Measurements from ENCODE around the gene COL27A1. TPM values are rescaled to one million over a fixed set of nuclear protein-coding genes. Genes with fewer than 3 reads are reported as not detected.

The COL27A1 gene
- total RNA-seq, 1 donor from 2014 or later: 9.3 TPM

GRCh38 chr9:114237781-114238180 lies 82.4 kb downstream of the COL27A1 start:
- intact Hi-C loops (cut with DNase I): loop anchor here (2.0 kb wide), 2 partner anchors 23 to 59 kb away; no protein-coding TSS in a partner anchor
- H3K4me3 ChIP-seq: no peak overlapping the region
- no peak for DNase-seq (ENCODE audit: low spot score in 2 of 2)
- H3K27me3 ChIP-seq: no peaks in the 10 kb centered on the region
- no peak for TF ChIP-seq CTCF (IDR thresholded peaks at IDR 0.05)
- H3K36me3 ChIP-seq: no peaks in the 10 kb centered on the region
- peak overlapping the region; percentile 35 to 70 for H3K27ac ChIP-seq
- peaks cover 11 to 43% of the 10 kb centered on the region in 2 donors for H3K4me1 ChIP-seq
- H3K9me3 ChIP-seq: no peaks in the 10 kb centered on the region

DNA sequence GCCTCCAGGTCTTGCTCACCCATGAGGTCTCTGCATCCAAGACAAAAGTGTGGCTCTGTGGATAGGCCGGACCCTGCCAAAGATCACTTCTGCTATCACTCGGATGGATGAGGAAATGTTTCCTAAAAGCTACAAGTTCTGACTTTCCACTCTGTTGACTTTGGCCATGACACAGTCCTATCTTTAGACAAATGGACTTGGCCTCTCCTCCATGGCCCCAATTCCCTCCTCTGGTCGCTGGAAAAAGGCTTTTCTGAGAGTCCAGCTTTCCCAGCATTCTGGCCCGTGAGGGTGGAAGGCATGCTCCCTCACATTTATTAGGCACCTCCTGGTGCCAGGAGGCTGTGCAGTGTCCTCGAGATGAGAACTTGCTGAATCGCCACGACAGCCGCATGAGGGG lies 83.1 kb downstream of the COL27A1 start:
- Histone ChIP-seq H3K4me3 (peak overlapping the region in 1 of 2 donors; percentile 19), H3K36me3 (no peaks in the 10 kb centered on the region), H3K9me3 (no peaks in the 10 kb centered on the region), H3K4me1 (peaks cover 11 to 39% of the 10 kb centered on the region in 2 donors), H3K27ac (peak overlapping the region; percentile 35 to 70), H3K27me3 (no peaks in the 10 kb centered on the region)
- DNase-seq (ENCODE audit: low spot score in 2 of 2): peak in 1 of 2 donors; percentile 84
- intact Hi-C loops (cut with DNase I): loop anchor here (2.0 kb wide), 2 partner anchors 24 to 60 kb away; no protein-coding TSS in a partner anchor
- no peak for TF ChIP-seq CTCF (IDR thresholded peaks at IDR 0.05)

DNA sequence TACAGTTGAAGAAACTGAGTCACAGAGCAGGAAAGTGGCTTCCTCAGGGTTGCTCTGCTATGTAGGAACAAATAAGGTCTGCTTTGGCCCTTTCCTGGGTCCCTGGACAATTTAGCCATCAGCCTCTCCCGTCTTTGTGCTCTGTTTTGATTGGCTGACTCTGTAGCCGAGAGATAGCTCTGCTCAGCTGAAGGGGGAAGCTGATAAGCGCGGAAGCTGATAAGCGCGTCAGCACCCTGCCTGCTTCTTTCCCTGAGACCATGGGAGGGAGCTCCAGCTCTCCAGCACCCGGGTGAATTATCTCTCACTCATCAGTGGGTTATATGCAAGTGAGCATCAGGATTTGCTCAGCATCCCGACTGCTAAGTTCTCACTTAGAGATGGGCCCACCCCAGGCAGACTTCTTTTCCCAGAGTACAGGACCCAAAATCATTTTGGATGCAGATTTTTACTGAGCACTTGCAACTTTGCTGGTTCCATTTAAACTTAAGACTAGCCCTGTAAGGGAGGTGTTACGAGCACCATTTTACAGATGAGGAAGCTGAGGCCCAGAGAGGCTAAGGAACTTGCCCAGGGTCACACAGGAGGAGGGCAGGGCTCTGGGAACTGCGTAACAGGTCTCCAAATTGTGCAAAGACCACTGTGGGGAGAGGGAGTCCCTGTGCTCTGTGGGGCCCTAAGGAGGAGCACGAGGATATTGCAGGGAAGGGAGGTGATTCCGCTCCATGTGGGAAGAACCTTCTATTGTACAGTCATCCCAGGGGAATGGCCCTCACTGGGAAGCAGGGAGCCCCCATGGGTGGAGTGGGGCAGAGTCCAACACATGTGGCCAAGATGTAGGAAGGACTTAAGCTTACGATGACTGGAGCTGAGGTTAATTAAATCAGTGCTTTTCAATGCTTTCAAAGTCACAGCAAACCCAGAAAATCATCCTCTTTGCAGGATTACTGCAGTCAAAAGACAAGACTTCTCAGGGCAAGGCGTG lies 83.8 kb downstream of the COL27A1 start:
- Histone ChIP-seq H3K36me3 (no peaks in the 10 kb centered on the region), H3K9me3 (no peaks in the 10 kb centered on the region), H3K27me3 (no peaks in the 10 kb centered on the region), H3K27ac (peak overlapping the region; percentile 35 to 70), H3K4me1 (peaks cover 11 to 34% of the 10 kb centered on the region in 2 donors), H3K4me3 (peak overlapping the region in 1 of 2 donors; percentile 19)
- intact Hi-C loops (cut with DNase I): loop anchor here (1.0 to 2.0 kb wide), 4 partner anchors 24 to 84 kb away; partner anchors contain the start of gene COL27A1
- no peak for DNase-seq (ENCODE audit: low spot score in 2 of 2)
- TF ChIP-seq CTCF (IDR thresholded peaks at IDR 0.05): peak in 2 of 3 experiments; percentile 23 to 48

DNA sequence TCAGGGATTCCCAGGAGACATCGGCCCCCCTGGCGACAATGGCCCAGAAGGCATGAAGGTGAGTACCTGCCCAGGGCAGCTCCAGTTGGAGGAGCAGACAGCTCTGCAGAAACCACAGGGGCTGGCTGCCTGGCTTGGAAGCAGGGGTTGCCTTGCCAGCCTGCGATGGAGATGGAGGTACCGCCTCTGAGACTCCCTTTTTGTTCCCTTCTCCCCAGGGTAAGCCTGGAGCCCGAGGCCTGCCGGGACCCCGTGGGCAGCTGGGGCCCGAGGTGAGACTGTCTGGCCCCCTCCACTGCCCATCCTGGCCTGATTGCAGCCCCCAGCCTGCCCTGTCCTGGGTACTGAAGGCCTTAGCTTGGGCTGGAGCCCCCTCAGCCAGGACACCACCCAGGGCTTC lies 84.9 kb downstream of the COL27A1 start:
- Histone ChIP-seq H3K4me1 (peaks cover 11 to 27% of the 10 kb centered on the region in 2 donors), H3K27ac (no peak overlapping the region), H3K4me3 (no peak overlapping the region), H3K36me3 (no peaks in the 10 kb centered on the region), H3K9me3 (no peaks in the 10 kb centered on the region), H3K27me3 (no peaks in the 10 kb centered on the region)
- TF ChIP-seq CTCF (IDR thresholded peaks at IDR 0.05): no peak
- intact Hi-C loops (cut with DNase I): loop anchor here (10.0 kb wide), 1 partner anchor 145 kb away; the partner anchor contains the start of gene AKNA
- DNase-seq (ENCODE audit: low spot score in 2 of 2): no peak

DNA sequence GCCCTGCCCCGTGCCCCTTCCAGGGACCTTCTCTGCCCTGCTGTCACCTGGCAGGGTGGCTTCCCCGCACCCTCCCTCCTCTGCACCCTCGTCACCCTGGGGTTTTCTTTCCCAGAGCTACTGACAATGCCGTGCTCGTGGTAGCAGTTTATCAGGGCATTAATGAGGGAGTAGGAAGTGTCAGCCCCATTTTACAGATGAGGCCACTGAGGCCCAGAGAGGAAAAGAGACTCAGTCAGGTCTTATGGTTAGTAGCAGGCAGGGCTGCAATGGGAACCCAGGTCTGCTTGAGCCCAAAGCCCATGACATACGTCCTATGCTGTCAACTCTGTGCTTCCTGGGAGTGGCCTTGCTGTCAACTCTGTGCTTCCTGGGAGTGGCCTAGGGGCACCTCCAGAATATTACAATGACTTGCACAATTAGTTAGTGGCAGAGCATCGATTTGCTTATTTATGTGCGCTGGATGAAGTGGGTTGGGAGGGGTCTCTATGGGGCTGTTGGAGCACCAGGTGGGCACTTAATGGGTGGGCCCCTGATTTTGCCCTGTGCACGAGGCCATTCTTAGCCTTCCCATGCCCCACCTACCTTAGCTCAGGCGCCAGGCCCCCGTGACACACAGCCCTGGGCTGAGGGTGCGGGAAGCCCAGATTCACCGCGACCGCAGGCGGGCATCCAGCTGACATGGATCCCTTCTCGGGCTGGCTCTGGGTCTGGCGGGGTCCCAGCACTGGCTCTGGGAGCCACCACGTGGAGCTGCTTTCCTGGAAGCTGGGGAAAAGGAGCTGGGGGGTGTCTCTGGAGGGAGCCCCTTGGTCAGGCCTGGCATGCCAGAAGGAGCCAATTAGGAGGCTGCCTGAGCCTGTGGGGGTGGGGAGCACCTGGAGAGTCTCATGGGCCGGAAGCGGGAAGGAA lies 85.6 kb downstream of the COL27A1 start:
- Histone ChIP-seq H3K27me3 (no peaks in the 10 kb centered on the region), H3K36me3 (no peaks in the 10 kb centered on the region), H3K4me1 (peaks cover 11 to 24% of the 10 kb centered on the region in 2 donors), H3K4me3 (no peak overlapping the region), H3K27ac (no peak overlapping the region), H3K9me3 (no peaks in the 10 kb centered on the region)
- intact Hi-C loops (cut with DNase I): loop anchor here (10.0 kb wide), 1 partner anchor 144 kb away; the partner anchor contains the start of gene AKNA
- DNase-seq (ENCODE audit: low spot score in 2 of 2): no peak
- TF ChIP-seq CTCF (IDR thresholded peaks at IDR 0.05): no peak
